ENCODE measurements around the gene CCDC183. TPM values are rescaled to one million over a fixed set of nuclear protein-coding genes. Genes with fewer than 3 reads are reported as not detected.

The CCDC183 gene
- total and polyA plus RNA-seq, 10 of the 15 experiments (the other 5 are each of a cell fraction or from before 2014, with no cell fraction given) = 0.04 to 1.2 (median 0.55) TPM; not detected in 5

GRCh38 chr9:136747161-136748060, 48.7 kb upstream of the CCDC183 start (continued):
- TF ChIP-seq SKIL (IDR thresholded peaks at IDR 0.05; ENCODE audit: low read depth, poor library complexity, severe bottlenecking) (no peak), SUPT20H (IDR thresholded peaks at IDR 0.05; ENCODE audit: borderline replicate concordance, control insufficient read depth, low read depth, low read length) (no peak), EED (IDR thresholded peaks at IDR 0.05; ENCODE audit: low read depth) (no peak)

- no peaks in the 10 kb centered on the region; a peak in 1 of 4 replicates for H3K27me3 ChIP-seq (replicated peaks in 1 of 2; ENCODE audit: control insufficient read depth in 2 of 2, insufficient read depth in 2 of 2, low read length in 1 of 2)
- H3K79me2 ChIP-seq (ENCODE audit: control insufficient read depth, insufficient read depth, low read length) = no peaks in the 10 kb centered on the region
- no peak within 1 kb of the TSS for H3K4me3 ChIP-seq
- DNase-seq (ENCODE audit: low read depth, low spot score) (no peak), ATAC-seq (no peak), FAIRE-seq (no peak)
- WGBS (ENCODE audit: insufficient coverage, insufficient replicate concordance, low lambda C conversion rate, missing lambda C conversion rate) = 24% methylated on average over 8 of the region's 8 CpGs
- peaks cover 18% of the 10 kb centered on the region for H3K9me3 ChIP-seq (replicated peaks; ENCODE audit: control insufficient read depth, insufficient read depth, low read length)
- in situ Hi-C loops (cut with MboI) = no loop called here
- SMC1A ChIA-PET (ENCODE audit: uncharacterized antibody, unreplicated experiment) = no interaction called here
- no peak within 1 kb of the TSS for H2AFZ ChIP-seq (ENCODE audit: control insufficient read depth, low read depth, low read length)
- POLR2A ChIA-PET = no interaction called here
- H4K20me1 ChIP-seq (ENCODE audit: control insufficient read depth, insufficient read depth) = no peaks in the 10 kb centered on the region
- no peak within 1 kb of the TSS for H3K9ac ChIP-seq (ENCODE audit: control insufficient read depth, insufficient read depth, low read length)
- no peak within 1 kb of the TSS for H3K27ac ChIP-seq (ENCODE audit: control insufficient read depth, insufficient read depth)
- H3K4me1 ChIP-seq (ENCODE audit: control insufficient read depth, insufficient read depth, low read length) = no peaks in the 10 kb centered on the region
- intact Hi-C loops (cut with micrococcal nuclease; ENCODE audit: unreplicated experiment) = no loop called here
- CTCF ChIA-PET = no interaction called here
- RAD21 ChIA-PET (ENCODE audit: unreplicated experiment) = no interaction called here
- H3K4me2 ChIP-seq (ENCODE audit: control insufficient read depth, insufficient read depth) = no peak within 1 kb of the TSS
- no peaks in the 10 kb centered on the region for H3K36me3 ChIP-seq (ENCODE audit: control insufficient read depth in 2 of 2, insufficient read depth in 2 of 2, low read length in 1 of 2)
- BruUV-seq (replicated peaks) = no TSS peak
- TF ChIP-seq IKZF1 (conservative IDR thresholded peaks at IDR 0.05) (no peak), BCLAF1 (IDR thresholded peaks at IDR 0.05) (no peak), REST (IDR thresholded peaks at IDR 0.05; ENCODE audit: low read depth, low read length) (no peak), YY1 (IDR thresholded peaks at IDR 0.05; ENCODE audit: low read depth, low read length) (no peak), SUPT20H (IDR thresholded peaks at IDR 0.05; ENCODE audit: borderline replicate concordance, control insufficient read depth, low read depth, low read length) (no peak), ELK1 (IDR thresholded peaks at IDR 0.05; ENCODE audit: low read depth, low read length) (no peak), GABPA (IDR thresholded peaks at IDR 0.05; ENCODE audit: low read depth) (no peak), NFXL1 (IDR thresholded peaks at IDR 0.05; ENCODE audit: borderline replicate concordance) (no peak)
Measured at GRCh38 chr9:136748201-136748600, 47.9 kb upstream of the CCDC183 start, which contains the start of gene LCN6. LCN6 (minus strand) TSS chr9:136748525; CDS start chr9:136748483, 42 bp downstream.
